Activated CD4-positive, alpha-beta T cell treated with anti-CD3 and anti-CD28 coated beads for 36 hours (primary cell): ENCODE data around the gene MEX3D. TPM values are rescaled to one million over a fixed set of nuclear protein-coding genes. Genes with fewer than 3 reads are reported as not detected.

ENCODE experiments used
- ATAC-seq: fragments of 200-7000 bp; cut with Tn5 transposase; one replicate; pipeline ENCODE4 v1.10.0; 2021; ENCODE audit warnings: mild to moderate bottlenecking, moderate library complexity
- CTCF ChIA-PET: fragments of 350-600 bp; sonication (Branson Sonifier 250); formaldehyde crosslinking; loops from one replicate; lab custom pipeline; 2021; ENCODE audit warnings: antibody characterized with exemption; lab: Charles Lee
- POLR2A ChIA-PET: fragments of 350-600 bp; sonication (Branson Sonifier 250); formaldehyde crosslinking; loops from one replicate; lab custom pipeline; 2021; ENCODE audit warnings: antibody characterized with exemption, inconsistent platforms; lab: Charles Lee
- DNase-seq: peaks from one replicate; pipeline ENCODE4 v3.0.0-alpha.2; 2020
- H3K27ac Mint-ChIP-seq: one replicate; pipeline ENCODE4 v1.8.0; 2021; ENCODE audit warnings: mixed read lengths
- H3K27me3 Mint-ChIP-seq: one replicate; pipeline ENCODE4 v1.8.0; 2021; ENCODE audit warnings: mixed read lengths
- H3K36me3 Mint-ChIP-seq: one replicate; pipeline ENCODE4 v1.8.0; 2021; ENCODE audit warnings: low read depth, mixed read lengths
- H3K4me1 Mint-ChIP-seq: one replicate; pipeline ENCODE4 v1.8.0; 2021; ENCODE audit warnings: mixed read lengths
- H3K4me3 Mint-ChIP-seq: one replicate; pipeline ENCODE4 v1.8.0; 2021; ENCODE audit warnings: mild to moderate bottlenecking, moderate library complexity, mixed read lengths
- H3K9me3 Mint-ChIP-seq: one replicate; pipeline ENCODE4 v1.8.0; 2021; ENCODE audit warnings: low read depth, mixed read lengths
- intact Hi-C, 2 experiments: fragments of 100-400 bp; cut with DNase I in 1 of 2; cut with micrococcal nuclease in 1 of 2; formaldehyde crosslinking; loops; one replicate each; pipeline versions ENCODE4 v1.14.2 to v1.15.1; 2022 to 2024; cut with DNase I, micrococcal nuclease
- total RNA-seq, 2 experiments: library from RNA; stranded (reverse); gene quantifications; one replicate each; pipeline ENCODE4 v1.2.3, GENCODE V29; 2021

The MEX3D gene
- total RNA-seq, 2 experiments from 2014 or later: 6.2 to 6.7 TPM

- POLR2A ChIA-PET: no interaction called here
- no peak overlapping the region for H3K27ac Mint-ChIP-seq
- no peaks in the 10 kb centered on the region for H3K4me1 Mint-ChIP-seq
These were observed 1.9 kb upstream of the MEX3D start for GRCh38 chr19:1569997-1570396.

GRCh38 chr19:1567848-1568227, 287 bp downstream of the MEX3D start:
- H3K4me3 Mint-ChIP-seq: no peak overlapping the region
- DNase-seq: no peak
- peaks cover 7% of the 10 kb centered on the region for H3K27me3 Mint-ChIP-seq
- ChIA-PET CTCF (no interaction called here), POLR2A (no interaction called here)
- peak; percentile 43 for ATAC-seq
- no peaks in the 10 kb centered on the region for H3K9me3 Mint-ChIP-seq
- intact Hi-C loops: loop anchor here in 1 of 2 experiments (1.0 to 2.0 kb wide), 7 partner anchors 24 to 244 kb away; partner anchors contain the start of genes ATP8B3, C19orf25, MBD3 and PCSK4
- H3K27ac Mint-ChIP-seq: no peak overlapping the region
- H3K4me1 Mint-ChIP-seq: no peaks in the 10 kb centered on the region
- no peaks in the 10 kb centered on the region for H3K36me3 Mint-ChIP-seq

More at GRCh38 chr19:1569997-1570396, 1.9 kb upstream of the MEX3D start:
- DNase-seq: no peak
- ATAC-seq: no peak
- Mint-ChIP-seq H3K27me3 (peaks cover 7% of the 10 kb centered on the region), H3K4me3 (no peak overlapping the region), H3K9me3 (no peaks in the 10 kb centered on the region), H3K36me3 (no peaks in the 10 kb centered on the region)
- intact Hi-C loops: loop anchor here in 1 of 2 experiments (2.0 kb wide), 1 partner anchor 91 kb away; the partner anchor contains the start of gene C19orf25
- CTCF ChIA-PET: interaction anchor here (0.8 kb wide), 1 partner anchor 1174 kb away, joined by 3 read pairs; no protein-coding TSS in a partner anchor

- no peaks in the 10 kb centered on the region for H3K4me1 Mint-ChIP-seq
- no peak overlapping the region for H3K27ac Mint-ChIP-seq
- no peak for ATAC-seq
- H3K36me3 Mint-ChIP-seq: no peaks in the 10 kb centered on the region
- peaks cover 7% of the 10 kb centered on the region for H3K27me3 Mint-ChIP-seq
- ChIA-PET CTCF (no interaction called here), POLR2A (no interaction called here)
- H3K9me3 Mint-ChIP-seq: no peaks in the 10 kb centered on the region
- DNase-seq: peak; percentile 21
- no peak overlapping the region for H3K4me3 Mint-ChIP-seq
- intact Hi-C loops: no loop called here
These were observed 843 bp downstream of the MEX3D start for GRCh38 chr19:1567116-1567847.

GRCh38 chr19:1566392-1567115, 1.6 kb downstream of the MEX3D start:
- H3K27me3 Mint-ChIP-seq: peaks cover 7% of the 10 kb centered on the region
- ChIA-PET POLR2A (no interaction called here), CTCF (no interaction called here)
- H3K4me1 Mint-ChIP-seq: no peaks in the 10 kb centered on the region
- H3K27ac Mint-ChIP-seq: no peak overlapping the region
- DNase-seq (no peak), ATAC-seq (no peak)
- H3K9me3 Mint-ChIP-seq: no peaks in the 10 kb centered on the region
- H3K36me3 Mint-ChIP-seq: no peaks in the 10 kb centered on the region
- H3K4me3 Mint-ChIP-seq: no peak overlapping the region
- intact Hi-C loops: no loop called here

GRCh38 chr19:1563251-1563650, 4.9 kb downstream of the MEX3D start:
- Mint-ChIP-seq H3K27me3 (no peaks in the 10 kb centered on the region), H3K9me3 (no peaks in the 10 kb centered on the region), H3K36me3 (no peaks in the 10 kb centered on the region), H3K4me3 (no peak overlapping the region), H3K4me1 (no peaks in the 10 kb centered on the region), H3K27ac (no peak overlapping the region)
- ChIA-PET POLR2A (no interaction called here), CTCF (interaction anchor here (0.7 kb wide), 1 partner anchor 263 kb away, joined by 3 read pairs; no protein-coding TSS in a partner anchor)
- intact Hi-C loops: no loop called here
- no peak for ATAC-seq
- DNase-seq: no peak

- intact Hi-C loops: no loop called here
- Mint-ChIP-seq H3K4me3 (no peak overlapping the region), H3K9me3 (no peaks in the 10 kb centered on the region), H3K36me3 (no peaks in the 10 kb centered on the region), H3K27me3 (no peaks in the 10 kb centered on the region), H3K27ac (no peak overlapping the region), H3K4me1 (no peaks in the 10 kb centered on the region)
- ChIA-PET CTCF (no interaction called here), POLR2A (no interaction called here)
- DNase-seq (no peak), ATAC-seq (no peak)
These were observed 6.8 kb downstream of the MEX3D start for GRCh38 chr19:1561236-1561842.

- Mint-ChIP-seq H3K4me3 (no peak overlapping the region), H3K36me3 (no peaks in the 10 kb centered on the region), H3K27me3 (no peaks in the 10 kb centered on the region), H3K4me1 (no peaks in the 10 kb centered on the region), H3K27ac (no peak overlapping the region), H3K9me3 (no peaks in the 10 kb centered on the region)
- no peak for DNase-seq
- intact Hi-C loops: no loop called here
- no peak for ATAC-seq
- CTCF ChIA-PET: no interaction called here
- POLR2A ChIA-PET: no interaction called here
These were observed 7.7 kb downstream of the MEX3D start for GRCh38 chr19:1560286-1560882.

GRCh38 chr19:1558552-1558951, 9.6 kb downstream of the MEX3D start:
- H3K27ac Mint-ChIP-seq: no peak overlapping the region
- H3K36me3 Mint-ChIP-seq: no peaks in the 10 kb centered on the region
- no peaks in the 10 kb centered on the region for H3K27me3 Mint-ChIP-seq
- no peak for DNase-seq
- CTCF ChIA-PET: no interaction called here
- no peaks in the 10 kb centered on the region for H3K9me3 Mint-ChIP-seq
- no peak for ATAC-seq
- POLR2A ChIA-PET: interaction anchor here (0.6 kb wide), 1 partner anchor 307 kb away, joined by 3 read pairs; no protein-coding TSS in a partner anchor
- intact Hi-C loops: no loop called here
- H3K4me1 Mint-ChIP-seq: no peaks in the 10 kb centered on the region
- H3K4me3 Mint-ChIP-seq: no peak overlapping the region

GRCh38 chr19:1556390-1557070, 11.6 kb downstream of the MEX3D start:
- intact Hi-C loops: no loop called here
- ChIA-PET POLR2A (no interaction called here), CTCF (no interaction called here)
- Mint-ChIP-seq H3K9me3 (no peaks in the 10 kb centered on the region), H3K27ac (no peak overlapping the region), H3K27me3 (no peaks in the 10 kb centered on the region), H3K4me1 (no peaks in the 10 kb centered on the region), H3K36me3 (no peaks in the 10 kb centered on the region), H3K4me3 (no peak overlapping the region)
- no peak for ATAC-seq
- DNase-seq: no peak

GRCh38 chr19:1555487-1556389, 12.4 kb downstream of the MEX3D start:
- H3K27ac Mint-ChIP-seq: no peak overlapping the region
- DNase-seq: no peak

More at GRCh38 chr19:1555487-1556389, 12.4 kb downstream of the MEX3D start:
- Mint-ChIP-seq H3K4me3 (no peak overlapping the region), H3K36me3 (no peaks in the 10 kb centered on the region), H3K4me1 (no peaks in the 10 kb centered on the region), H3K9me3 (no peaks in the 10 kb centered on the region), H3K27me3 (peaks cover 2% of the 10 kb centered on the region)
- POLR2A ChIA-PET: no interaction called here
- intact Hi-C loops: no loop called here
- ATAC-seq: no peak
- CTCF ChIA-PET: no interaction called here
